Suppressor macrophage treated with lipopolysaccharide for 1 hour (primary cell): ENCODE results near the gene PPIA.
"Not testable (repeated sequence)": the region's sequence is repeated elsewhere in the genome, so short reads cannot be mapped to it uniquely, and the experiment has no call there.

Experiments used
- DNase-seq, 3 donors: peaks; one replicate each; pipeline ENCODE4 v3.0.0-alpha.2; 2020 to 2022

The PPIA gene

DNA sequence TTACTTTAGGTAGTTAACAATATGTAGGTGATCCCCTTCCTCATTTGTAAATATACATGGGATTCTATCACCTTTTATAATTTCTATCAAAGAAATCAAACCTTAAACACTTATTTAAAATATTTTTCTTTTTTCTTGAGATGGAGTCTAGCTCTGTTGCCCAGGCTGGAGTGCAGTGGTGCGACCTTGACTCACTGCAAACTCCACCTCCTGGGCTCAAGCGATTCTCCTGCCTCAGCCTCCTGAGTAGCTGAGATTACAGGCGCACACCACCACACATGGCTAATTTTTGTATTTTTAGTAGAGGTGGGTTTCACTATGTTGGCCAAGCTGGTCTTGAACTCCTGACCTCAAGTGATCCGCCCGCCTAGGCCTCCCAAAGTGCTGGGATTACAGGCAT lies 47.0 kb downstream of the PPIA start:
- not testable (repeated sequence) for DNase-seq

DNA sequence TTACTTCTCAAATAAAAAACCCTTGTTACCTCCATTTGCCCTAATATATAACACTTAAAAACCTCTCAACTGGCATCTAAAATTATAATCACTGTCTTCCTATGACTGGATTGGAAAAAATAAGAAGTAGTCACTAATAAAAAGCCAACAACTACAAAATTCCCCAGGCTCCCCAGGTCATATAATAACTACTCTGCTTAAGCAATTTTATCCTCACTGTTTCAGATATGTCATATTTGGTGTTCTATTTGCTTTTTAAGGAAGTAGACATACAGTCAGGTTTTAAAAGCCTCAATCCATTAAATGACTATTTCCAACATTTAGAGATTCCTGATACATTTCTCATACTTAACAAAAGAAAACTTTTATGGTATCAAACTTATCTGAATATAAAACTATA lies 49.0 kb downstream of the PPIA start:
- DNase-seq = peak; percentile 55 to 85 (median 76)

DNA sequence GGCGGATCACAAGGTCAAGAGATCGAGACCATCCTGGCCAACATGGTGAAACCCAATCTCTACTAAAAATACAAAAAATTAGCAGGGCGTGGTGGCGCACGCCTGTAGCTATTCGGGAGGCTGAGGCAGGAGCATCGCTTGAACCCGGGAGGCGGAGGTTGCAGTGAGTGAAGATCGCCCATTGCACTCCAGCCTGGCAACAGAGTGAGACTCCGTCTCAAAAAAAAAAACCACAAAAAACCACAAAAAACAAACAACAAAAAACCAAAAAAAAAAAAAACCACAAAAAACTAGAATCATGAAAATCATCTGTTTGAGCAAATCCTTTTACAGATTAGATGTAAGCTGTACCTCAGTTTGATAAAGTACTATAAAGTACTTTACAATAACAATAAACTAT lies 49.9 kb downstream of the PPIA start:
- not testable (repeated sequence) for DNase-seq

DNA sequence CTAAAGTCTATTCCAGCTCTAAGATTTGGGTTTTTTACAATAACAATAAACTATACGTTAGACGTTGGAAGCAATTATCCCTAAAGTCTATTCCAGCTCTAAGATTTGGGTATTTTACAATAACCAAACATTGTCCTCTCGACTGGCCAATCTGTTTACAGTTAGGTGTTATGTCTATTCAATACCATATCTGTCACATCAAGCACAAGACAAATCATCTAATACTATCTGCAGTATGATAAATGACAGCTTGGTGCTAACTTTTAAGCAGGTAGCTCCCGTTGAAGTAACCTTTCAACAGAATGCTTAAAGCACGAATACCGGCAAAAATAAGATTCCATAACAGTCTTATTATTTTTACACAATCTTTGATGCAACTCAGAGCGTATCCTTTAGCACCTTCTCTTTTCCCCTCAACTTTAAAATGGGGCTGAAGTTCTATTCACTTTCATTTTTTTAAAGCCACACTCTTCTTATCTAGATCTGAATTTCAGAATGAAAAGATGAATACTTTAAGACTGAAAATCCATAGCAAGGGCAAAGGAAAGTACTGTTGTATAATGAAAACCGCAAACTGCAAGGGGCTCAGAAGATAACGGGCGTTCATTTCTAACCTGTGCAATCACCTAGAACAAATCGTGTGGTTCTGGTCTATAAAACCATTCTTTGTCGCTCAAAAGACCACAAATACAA lies 50.5 kb downstream of the PPIA start:
- DNase-seq = no peak

DNA sequence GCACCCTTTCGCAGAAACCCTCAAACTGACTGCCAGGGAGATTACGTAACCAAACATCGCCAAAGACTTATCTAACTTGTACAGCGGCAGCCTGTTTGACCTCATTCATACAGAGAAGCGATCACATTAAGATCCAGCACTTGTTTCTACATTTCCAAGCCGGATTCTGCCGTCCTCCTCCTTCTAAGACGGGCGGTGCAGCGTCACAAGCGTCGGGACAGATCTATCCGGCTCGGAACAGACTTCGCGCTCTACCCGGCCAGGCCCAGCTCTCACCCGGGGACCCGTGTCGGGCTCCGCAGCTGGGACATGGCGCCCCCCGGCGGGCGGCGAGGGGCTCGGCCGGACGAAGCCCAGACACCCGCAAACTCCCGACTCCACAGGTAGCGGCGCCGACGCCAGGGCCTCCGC lies 51.0 kb downstream of the PPIA start:
- peak; percentile 91 to 96 (median 93) for DNase-seq

DNA sequence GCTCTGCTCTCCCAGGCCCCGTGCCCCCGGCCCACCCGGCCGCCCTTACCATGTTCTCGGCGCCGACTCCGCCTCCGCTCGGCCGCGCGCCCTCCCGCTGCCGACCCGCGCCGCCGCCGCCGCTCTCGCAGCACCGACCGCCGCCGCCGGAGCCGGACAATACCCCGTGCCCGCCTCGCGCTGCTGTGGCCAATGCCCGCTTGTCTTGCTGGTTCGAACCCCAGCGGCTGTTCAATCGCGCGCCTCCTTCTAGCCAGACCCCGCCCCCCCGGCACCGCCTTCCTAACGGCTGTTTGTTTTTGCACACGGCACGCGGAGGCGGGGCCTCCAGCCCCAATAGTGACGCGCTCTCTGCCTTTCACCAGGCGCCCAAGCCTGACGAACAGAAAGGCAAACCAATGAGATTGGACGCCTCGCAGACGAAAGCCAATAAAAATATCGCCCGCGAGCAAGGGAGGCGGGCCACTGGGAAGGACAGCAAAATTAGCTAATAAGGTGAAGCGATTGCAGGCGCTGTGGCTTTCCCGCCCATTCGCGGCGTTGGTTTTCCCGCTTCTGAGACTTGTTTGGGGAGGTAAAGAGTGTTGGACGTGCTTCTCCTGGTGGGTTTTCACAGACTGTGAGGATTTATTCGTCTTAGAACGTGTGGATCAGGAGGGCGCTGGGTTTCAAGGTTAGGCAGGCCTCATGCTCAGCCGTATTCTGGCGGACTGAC lies 51.6 kb downstream of the PPIA start, which contains the start of gene H2AZ2:
Gene H2AZ2 (minus strand): TSS at position 168 of the 715 bp plus-strand sequence. CDS start 116 bp downstream, at position 52.
- DNase-seq = peak; percentile 100

DNA sequence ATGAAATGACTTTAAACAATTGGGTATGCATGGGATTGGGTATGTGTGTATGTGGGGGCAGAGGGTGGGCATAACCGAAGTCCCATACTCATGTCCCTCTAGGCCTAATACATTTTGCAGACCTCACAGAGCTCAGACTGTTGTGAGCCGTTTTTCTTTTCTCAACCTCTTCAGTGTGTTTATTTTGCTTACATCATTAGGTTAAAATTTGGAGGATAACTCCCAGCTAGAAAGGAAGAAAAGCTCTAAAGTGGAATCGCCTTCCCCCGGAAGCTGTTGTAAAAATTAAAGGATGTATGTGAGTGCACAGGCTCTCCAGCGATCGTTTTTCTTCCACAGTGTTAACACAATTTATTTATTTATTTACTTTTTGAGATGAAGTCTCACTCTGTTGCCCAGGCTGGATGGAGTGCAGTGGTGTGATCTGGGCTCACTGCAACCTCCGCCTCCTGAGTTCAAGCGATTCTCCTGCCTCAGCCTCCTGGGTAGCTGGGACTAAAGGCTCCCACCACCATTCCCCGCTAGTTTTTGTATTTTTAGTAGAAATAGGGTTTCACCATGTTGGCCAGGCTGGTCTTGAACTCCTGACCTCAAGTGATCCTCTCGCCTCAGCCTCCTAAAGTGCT lies 52.9 kb downstream of the PPIA start:
- DNase-seq = no peak

DNA sequence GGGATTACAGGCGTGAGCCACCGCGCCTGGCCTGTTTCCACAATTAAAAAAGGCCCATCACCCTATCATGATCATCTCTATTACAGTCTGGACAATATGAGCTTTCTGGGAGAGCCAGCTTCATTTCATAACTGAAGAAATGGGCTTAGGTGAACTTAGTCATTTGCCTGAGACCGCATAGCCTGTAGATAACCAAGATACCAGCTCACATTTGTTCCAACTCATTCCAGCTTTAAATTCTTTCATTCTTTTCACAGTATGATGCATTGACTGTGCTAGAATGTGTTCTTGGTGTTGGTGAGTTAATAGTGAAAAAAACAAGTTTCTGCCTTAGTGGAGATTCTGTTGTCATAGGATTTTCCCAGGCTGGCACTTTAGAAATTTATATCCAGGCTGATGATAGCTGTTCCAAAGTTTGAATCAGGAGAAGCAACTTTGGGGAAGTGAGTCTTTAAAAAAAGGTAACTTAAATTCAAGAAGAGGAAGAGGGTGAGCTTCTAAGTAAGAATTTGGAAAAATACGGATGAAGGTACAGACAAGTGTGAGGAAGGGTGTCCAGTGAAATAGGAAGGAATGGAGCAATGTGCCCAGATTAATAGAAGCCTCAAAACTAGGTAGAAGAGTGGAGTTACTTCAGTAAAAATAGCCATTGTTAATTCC lies 53.5 kb downstream of the PPIA start:
- DNase-seq = peak in 2 of 3 donors; percentile 39 to 59

DNA sequence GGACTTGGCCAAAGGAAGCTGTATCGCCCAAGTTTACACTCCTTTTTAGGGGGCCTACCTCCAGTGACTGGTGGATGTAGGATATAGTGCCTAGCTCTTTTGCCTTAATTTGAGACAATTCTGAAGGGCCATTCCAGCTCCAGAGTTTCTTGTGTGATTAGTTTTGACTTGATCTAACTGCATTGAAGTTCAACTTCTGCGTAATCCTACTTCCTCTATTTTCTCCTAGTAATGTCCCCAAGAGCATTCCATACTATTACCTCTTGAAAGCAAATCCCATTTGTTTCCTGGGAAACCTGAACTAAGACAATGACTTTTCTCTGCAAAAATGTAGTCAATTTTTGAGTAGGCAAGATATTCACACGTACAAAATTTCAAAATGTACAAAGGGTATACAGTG lies 56.1 kb downstream of the PPIA start:
- DNase-seq = peak in 1 of 3 donors; percentile 22
